Activated CD4-positive, alpha-beta T cell treated with anti-CD3 and anti-CD28 coated beads for 4 hours (primary cell): ENCODE results near the gene NALCN.

Experiments
- DNase-seq, 2 donors: peaks; one replicate each; pipeline ENCODE4 v3.0.0-alpha.2; 2020

The NALCN gene

DNA sequence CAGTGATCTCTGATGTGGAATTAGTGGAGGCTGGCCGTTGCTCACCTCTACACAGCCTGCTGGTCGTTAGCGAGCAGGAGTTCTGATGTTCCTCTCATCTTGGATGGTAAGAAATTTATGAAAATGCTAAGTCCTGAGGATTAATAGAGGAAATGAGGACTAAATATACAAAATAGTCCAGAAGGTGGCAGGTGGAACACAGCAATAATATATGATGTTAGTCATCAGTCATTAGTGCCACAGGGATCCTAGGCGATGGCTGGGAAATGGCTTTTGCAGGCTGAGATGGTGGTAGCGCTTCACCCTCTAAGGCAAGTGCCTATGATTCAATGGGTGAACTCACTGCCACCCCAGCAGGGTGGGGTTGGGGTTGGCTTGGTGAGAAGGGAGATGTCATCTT, 403.1 kb downstream of the NALCN start:
- DNase-seq = no peak

DNA sequence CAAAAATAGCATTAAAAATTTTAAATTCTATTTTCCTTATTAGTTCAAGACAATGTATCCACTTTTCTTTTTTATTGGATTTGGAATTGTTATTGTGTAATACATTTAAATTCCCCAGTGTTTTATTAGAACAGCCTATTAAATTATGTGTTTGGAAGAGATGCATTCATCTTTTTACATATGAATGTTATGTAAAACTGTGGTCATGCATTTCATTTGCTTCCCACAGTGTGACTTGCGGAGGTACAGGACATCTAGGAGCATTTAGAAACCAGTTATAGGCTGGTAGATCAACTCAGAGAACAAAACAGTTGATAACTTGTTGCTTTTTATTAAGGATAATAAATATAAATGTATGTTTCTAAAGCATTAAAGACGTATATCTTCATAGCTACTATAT, 406.2 kb downstream of the NALCN start:
- no peak for DNase-seq

DNA sequence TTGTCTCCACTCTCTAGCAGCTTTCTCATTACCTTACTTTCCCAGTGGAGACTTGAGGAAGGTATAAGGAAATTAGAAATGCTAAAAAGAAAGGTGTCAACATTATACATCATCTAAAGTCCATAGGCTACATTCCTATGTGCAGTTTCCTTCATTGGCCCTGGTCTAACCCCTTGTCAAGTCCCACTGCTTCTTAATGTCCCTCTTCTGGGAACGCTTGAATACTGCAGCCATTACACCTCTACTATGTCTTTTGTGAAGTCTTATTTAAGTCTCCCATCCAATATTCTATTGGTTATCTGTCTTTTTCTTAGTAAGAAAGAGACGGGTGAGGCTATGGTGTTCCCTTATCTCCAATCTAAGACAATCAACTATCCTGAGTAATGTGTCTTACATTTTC, 409.1 kb downstream of the NALCN start:
- DNase-seq = no peak
